NCI-H446 (cell line): Measurements from ENCODE around the gene ARHGAP33.
A peak's percentile ranks its signal among the peaks of the same experiment; 100 is the strongest.
"Not testable (repeated sequence)": the region's sequence is repeated elsewhere in the genome, so short reads cannot be mapped to it uniquely, and the experiment has no call there.

Experiments used
- DNase-seq, 2 experiments: peaks; one replicate each; lab custom pipeline; 2025; lab: John Stamatoyannopoulos, UW

The ARHGAP33 gene

DNA sequence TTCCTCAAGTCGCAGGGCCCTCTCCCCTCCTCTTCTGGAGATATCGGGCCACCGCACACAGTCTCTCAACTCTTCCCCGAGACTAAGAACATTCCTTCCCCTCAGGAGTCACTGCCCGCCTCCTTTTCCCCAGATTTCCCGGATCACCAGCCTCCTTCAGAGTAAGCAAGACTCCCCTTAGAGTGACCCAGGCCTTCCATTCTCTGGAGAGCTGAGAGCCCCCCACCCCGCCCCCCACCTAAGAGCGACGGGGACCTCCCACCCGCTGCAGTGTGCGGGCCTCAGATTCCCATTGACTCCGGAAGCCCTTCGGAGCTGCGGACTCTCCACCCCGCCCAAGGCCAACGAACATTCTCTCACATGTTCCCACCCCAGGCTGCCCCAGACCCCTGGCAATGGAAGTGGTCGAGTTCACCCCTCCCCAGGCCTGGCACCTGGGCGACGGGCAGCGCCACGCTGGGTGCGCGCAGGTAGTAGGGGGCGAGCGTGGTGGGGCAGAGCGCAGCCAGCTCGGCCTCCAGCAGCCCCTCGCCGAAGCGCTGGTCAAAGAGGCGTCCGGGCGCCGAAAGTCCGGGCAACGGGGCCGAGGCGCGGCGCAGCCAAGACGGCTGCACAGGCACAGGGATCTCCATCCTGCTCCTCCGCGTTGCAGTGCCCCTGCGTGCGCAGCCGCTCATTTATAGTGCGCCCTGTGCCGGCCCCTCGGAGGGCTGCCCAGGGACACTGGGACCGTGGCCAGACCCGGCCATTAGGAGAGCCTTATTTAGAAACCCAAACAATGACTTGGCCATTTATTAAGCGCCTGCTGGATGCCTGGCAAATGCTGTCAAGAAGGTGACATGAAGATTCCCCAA, 18.8 kb upstream of the ARHGAP33 start, which contains the start of gene HSPB6:
Gene HSPB6 (minus strand): TSS at position 653 of the 854 bp plus-strand sequence. CDS start 21 bp downstream, at position 632.
- no peak for DNase-seq

DNA sequence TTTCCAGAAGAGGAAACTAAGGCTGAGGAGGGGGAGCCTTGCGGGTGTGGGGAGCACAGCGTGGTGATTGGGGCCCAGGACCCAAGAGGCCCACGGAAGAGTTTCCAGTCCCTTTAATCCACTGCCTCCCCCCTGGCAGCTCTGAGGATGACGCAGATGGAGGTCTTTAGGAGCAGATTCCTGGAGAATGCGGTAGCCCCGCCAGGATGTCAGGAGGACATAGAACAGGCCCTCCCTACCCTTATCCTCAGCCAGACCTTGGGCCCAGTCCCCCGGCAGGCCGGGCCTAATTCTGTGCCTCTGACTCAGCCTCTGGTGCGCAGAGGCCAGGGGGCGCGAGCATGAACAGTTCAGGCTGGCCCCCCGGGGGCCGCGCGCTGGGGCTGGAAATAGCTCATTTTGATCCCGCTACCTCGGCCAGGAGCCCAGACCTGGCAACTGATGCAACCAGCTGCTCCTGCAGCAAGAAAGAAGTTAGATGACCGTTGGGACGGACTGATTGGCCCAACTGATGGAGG, 18.1 kb upstream of the ARHGAP33 start:
- peak; percentile 77 to 95 for DNase-seq

DNA sequence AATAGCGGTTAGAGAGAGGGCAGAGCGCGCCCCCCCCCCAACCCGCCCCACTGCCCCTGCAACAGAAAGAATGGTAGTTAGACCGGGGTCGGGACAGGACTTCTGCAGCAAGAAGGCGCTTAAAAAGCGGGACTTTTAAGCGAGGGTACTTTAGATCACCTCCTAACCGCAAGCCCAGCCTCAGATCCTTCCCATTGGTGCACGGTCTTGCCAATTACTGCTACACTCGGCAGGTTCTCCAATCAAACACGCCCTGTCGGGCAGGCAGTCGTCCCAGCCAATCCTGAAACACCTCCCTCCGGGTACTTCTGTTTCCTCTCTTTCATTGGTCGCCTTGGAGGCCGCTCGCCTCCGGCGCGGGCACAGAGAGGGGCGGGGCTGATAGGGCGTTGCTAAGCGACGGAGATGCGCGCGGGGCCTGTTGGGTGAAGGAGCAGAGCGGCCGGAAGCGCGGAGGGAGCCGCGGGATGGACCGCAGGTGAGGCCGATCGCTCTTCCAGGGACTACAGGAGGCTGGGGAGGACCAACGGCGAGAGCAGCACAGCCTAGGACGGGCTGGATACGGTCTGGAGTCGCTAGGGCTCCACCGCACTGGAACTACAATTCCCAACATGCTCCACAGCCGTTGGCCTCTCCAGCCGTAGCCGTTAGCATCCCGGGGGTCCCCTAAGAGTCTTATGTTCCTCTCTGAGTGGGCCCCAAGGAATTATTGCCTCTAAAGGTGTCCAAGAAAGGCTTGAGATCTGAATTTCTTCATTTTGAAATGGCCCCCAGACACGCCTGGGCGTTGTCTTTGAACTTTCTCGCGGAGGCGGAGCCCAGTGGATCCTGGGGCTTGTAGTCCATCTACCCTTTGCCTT, 17.4 kb upstream of the ARHGAP33 start, which contains the start of gene PROSER3:
Gene PROSER3 (plus strand): TSS at position 428 of the 860 bp plus-strand sequence. CDS start 40 bp downstream, at position 468.
- DNase-seq: peak; percentile 98 to 99

DNA sequence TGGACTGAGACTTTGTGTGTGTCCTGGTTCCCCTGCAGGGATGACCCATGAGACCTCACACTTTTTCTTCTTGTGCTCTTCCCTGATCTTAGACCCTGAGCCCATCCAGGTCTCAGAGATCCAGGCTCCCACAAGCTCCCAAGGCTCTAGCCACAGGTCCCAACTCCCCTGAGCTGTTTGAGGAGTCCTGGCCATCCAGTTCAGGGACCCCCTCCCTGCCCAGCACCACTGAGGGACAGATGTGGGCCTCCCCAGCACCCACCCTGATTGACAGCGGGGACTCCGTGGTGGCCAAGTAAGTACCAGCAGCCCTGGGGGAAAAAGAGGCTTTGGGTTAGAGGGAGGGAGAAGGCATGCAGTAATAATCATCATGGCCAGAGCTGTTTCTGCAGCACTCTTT, 15.7 kb upstream of the ARHGAP33 start:
- DNase-seq: no peak

DNA sequence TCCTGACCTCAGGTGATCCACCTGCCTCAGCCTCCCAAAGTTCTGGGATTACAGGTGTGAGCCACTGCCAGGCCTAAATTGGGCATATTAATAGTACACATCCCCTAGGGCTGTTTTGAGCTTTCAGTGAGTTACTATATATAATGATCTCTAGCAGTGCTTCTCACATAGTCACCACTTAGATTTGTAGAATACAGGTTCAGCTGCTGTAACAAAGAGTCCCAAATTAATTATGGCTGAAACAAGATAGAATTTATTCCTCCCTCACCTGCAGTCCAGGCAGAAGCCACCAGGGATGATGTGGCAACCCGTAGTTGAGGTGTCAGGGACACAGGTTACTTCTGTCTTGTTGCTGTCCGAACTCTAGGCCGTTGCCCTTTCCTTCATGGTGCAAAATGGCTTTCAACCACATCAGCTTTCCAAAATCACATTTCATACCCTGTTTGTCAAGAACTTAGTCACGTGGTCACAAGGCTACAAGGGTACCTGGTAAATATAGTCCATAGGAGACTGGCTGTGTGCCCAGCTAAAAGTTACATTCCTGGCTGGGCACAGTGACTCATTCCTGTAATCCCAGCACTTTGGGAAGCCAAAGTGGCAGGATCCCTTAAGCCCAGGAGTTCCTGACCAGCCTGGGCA, 14.5 kb upstream of the ARHGAP33 start:
- no peak for DNase-seq

DNA sequence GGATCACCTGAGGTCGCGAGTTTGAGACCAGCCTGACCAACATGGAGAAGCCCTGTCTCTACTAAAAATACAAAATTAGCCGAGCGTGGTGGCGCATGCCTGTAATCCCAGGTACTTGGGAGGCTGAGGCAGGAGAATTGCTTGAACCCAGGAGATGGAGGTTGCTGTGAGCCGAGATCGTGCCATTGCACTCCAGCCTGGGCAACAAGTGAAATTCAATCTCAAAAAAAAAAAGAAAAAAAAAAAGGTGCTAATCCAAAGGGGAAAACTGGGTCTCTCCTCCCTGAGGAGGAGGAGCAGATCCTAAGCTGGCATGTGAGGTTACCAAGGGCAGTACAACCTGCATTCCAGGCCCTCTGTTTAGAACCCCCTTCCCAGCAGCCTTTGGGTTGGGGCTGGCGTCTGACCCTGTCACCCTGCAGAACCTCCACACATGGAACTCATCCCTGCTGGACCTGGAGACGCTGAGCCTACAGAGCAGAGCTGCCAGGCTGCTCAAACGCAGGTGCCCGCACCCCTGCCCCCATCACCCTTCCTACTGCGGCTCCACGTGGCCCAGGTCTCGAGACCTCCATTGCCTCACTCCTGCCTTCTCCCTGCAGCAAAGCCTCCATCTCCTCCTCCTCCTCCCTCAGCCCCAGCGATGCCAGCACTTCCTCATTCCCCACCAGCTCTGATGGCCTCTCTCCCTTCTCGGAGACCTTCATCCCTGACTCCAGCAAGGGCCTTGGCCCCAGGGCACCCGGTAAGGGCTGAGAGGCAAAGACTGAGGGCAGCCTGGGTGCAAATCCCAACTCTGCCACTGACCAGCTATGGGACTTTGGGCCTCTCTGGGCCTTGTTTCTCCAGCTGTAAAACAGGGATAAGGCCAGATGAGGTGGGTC, 10.7 kb upstream of the ARHGAP33 start:
- DNase-seq: no peak

DNA sequence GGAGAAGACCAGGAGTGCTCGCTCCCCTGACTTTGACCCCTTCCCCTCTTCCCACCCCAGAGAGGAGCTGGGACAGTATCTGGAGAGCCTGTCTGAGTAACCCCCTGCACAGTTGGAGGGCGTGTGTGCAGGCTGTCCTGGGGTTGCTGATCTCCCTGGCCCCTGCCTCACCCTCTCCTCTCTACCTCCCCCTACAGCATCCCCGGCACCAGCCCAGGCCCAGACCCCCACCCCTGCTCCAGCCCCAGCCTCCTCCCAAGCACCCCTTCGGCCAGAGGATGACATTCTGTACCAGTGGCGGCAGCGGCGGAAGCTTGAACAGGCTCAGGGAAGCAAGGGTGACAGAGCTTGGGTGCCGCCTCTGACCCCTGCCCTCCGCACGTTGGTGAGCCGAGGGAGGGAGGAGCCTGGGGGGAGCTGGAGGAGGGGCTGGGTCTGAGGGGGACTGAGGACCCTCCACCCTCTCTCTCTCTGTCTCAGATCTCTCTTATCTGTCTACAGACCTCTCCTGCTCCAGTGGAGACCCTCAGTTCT, 8.7 kb upstream of the ARHGAP33 start:
- no peak for DNase-seq

DNA sequence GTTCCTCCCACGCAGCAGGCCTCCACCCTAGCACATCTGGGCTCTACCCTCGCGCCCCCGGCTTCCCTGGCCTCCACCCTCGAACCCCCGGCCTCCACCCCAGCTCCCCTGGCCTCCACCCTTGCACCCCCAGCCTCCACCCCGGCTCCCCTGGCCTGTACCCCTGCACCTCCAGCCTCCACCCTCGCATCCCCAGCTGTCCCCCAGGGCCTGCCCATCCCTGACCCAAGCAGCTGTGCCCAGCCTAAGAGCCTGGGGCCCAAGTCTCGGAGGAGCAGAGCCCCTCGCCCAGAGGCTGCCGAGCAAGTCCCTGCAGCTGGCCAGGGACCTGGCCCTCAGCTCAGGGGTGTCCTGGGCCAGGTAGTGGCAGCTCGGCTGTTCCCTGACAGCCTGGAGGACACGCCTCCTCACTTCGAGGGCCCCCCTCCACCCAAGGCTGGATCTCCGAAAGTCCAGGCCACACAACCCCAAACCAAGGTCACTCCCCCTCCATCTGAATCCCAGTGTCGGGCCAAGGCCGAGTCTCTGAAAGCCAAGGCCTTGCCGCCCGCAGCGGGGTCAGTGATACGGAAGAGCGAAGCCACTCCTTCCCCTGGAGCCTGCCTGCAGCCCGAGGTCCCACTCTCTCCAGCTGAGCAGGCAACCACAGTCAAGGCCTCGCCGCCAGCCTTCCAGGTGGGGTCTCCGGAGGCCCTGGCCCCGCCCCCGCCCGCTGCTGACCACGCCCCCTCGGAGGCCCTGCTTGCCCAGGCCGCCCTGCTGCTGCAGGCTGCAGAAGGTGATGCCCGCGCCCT, 7.9 kb upstream of the ARHGAP33 start:
- DNase-seq: no peak

DNA sequence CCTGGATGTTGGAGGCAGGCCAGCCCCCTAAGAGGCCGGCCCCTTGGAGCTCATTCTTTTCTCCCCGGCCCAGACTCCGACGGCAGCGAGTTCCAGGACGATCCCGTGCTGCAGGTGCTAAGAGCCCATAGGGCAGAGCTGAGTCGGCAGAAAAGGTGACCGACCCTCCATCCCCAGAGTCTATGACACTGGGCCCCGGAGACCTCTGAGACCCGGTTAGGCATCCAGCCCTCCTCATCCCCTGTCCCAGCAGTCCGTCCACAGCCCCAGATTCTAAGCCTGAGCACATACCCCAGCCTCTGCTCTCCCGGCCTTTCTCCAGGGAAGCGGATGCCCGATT, 7.3 kb upstream of the ARHGAP33 start:
- no peak for DNase-seq

DNA sequence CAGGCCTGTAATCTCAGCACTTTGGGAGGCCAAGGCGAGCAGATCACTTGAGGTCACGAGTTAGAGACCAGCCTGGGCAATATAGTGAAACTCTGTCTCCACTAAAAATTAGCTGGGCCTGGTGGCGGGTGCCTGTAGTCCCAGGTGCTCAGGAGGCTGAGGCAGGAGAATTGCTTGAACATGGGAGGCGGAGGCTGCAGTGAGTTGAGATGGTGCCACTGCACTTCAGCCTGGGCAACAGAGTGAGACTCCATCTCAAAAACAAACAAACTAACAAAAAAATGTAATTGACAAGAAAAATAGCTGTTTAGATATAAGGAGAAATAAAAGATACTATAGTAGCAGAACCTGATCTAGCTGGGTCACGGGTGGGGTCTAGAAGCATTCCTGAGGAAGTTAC, 3.0 kb upstream of the ARHGAP33 start:
- DNase-seq: not testable (repeated sequence)

DNA sequence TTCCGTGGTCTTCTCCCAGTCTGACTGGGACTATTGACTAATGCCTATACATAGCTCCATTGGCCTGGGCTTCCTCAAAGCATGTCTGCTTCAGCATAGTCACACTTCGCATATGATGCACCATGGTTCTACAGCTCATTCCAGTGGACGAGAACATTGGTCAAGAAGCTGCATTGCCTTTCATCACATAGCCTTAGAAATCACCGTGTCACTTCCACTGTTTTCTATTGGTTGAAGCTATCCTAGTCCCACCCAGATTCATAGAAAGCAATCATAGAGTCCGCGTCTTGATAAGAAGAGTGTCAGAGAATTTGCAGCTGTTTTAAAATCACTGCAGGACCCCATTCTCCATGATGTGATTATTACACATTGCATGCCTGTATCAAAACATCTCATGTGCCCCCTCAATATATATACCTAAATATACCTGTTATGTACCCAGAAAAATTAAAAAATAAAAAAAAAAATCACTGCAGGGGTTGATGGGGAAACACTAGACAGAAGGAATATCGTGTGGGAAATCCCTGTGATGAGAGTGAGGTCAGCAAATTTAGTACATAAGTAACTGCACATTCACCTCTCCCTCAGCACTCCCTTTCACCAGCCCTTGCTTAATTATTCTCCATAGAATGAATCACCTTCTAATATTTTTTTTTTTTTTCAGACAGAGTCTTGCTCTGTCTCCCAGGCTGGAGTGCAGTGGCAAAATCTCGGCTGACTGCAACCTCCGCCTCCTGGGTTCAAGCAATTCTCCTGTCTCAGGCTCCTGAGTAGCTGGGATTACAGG, 2.2 kb upstream of the ARHGAP33 start:
- no peak for DNase-seq

DNA sequence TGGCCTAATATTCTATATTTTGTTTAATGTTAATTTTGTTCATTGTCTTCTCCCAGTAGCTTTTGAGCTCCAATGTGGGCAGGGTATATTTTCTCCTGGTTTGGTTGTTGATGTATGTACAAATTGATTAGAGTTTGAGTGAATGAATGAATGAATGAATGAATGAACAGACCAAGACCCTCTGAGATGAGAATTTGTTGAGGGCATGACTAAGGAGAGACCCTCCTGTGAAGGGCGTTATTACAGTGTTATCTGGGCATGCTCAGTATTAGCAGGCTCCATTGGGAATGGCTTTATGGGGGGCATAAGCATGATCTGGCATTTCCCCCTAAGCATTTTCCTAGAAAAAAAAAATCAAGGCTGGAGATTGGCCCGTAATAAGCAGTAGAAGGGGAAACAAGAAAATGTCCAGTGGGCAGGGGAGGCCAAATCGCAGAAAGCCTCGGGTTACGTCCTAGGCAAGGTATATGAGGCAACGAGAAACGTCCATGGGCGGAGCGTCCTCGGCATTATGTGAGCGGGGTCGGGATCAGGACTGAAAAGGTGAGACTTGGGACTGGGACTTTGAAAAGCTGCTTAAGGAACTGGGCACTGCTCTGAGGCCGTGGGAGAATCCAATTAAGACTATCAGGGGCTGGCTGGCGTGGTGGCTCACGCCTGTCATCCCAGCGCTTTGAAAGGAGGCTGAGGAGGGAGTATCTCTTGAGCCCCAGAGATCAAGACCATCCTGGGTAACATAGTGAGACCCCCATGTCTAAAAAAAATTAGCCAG, 904 bp upstream of the ARHGAP33 start:
- no peak for DNase-seq

DNA sequence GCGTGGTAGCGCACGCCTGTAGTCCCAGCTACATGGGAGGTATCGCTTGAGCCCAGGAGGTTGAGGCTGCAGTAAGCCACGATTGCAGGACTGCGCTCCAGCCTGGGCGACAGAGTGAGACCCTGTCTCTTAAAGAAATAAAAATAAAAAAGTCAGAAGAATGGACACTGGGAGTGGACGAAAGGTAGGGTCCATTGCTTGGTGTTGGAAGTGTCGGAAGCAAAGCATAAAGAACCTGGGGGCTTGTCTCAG, 392 bp upstream of the ARHGAP33 start:
- no peak for DNase-seq

DNA sequence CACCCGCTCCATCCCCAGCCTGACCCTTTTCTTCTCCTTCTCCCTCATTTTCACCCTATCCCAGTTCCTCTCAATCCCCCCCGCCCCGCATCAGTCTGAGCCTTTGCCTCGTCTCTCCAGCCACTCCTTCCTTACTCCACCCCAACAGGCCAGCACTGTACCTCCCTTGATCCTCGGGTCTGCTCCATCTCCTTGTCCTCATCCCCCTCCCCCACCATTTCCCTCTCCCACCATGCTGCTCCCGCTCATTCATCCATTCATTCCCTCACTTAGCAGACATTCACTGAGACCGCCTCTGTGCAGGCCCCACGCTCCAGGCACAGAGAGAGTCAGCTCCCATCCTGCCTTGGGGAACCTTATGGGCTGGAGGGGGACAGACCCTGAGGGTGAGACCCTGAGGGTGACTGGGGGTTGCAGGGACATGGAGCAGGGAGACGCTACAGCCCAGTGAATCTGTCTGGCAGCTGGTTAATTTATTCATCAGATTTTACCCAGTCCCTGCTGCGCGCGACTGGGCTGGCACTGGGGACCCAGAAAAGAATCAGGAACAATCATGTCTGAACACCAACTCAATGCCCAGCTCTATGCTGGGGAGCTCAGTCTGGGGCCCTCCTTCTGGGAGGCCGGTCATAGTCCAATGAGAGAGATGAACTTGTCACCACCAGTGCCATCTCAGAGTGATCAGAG, 881 bp downstream of the ARHGAP33 start:
- no peak for DNase-seq

DNA sequence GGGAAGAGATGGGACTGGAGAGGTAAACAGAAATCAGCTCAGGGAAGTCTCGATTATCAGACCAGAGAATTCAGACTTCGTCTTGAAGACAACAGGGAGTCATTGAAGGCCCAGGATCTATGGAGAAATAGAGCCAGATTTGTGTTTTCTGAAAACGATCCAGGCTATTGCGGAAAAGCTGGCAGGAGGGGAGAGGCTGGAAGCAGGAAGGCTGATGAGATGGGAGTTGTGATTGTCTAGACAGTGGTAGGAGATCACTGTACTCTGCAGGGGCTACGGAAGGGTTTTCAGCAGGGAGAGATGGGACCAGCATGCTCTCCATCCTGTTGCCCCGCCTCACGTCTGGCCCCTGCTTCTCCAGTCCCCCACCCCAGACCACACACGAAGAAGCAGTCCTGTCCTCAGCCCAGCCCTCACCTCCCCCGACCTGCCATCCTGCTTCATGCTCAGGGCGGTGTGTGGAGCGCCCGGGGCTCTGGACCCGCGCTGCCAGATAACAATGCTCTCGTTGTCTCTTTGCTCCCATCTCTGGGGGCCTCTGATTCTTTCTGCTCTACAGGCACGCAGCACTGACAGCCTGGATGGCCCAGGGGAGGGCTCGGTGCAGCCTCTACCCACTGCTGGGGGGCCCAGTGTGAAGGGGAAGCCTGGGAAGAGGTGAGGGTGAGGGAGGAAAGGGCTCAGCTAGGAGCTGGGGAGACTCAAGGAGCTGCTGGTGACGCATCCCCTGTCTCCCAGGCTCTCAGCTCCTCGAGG, 1.9 kb downstream of the ARHGAP33 start:
- DNase-seq: no peak

DNA sequence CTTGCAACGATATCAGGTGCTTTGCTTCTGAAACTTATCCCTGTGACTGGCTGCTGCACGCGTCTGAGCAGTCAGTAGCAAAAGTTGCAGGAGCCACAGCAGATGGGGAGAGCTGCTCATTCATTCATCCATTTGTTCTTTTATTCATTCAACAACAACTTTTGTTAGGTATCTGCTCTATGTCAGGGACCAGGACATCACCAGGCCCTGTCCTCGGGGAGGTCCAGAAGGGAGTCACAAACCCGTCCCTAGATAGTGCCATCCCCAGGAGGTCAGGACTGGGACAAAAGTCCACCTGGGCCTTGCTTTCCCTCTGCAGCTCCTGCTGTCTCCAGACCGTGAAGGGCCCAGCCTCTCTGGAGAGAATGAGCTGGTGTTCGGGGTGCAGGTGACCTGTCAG, 2.6 kb downstream of the ARHGAP33 start:
- DNase-seq: no peak

DNA sequence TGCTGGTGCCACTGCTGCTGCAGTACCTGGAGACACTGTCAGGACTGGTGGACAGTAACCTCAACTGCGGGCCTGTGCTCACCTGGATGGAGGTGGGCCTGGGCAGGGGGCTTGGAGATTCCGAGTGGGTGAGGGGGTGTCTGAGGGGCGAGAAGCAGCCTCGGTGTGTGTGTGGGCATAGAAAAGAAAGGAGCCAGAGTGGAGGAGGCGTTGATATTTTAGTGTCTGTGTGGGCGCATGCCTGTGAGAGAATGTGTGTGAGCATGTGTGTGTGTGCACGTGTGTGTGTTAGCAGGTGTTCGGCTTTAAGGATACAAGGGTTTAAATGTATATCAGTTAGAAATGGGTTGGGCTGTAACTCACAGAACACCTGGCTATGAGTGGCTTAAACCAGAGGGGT, 3.7 kb downstream of the ARHGAP33 start:
- no peak for DNase-seq
